Fibroblast of lung (primary cell): ENCODE data around the gene CORO1C. TPM values are rescaled to one million over a fixed set of nuclear protein-coding genes. Genes with fewer than 3 reads are reported as not detected.

ENCODE experiments used
- DNase-seq, 2 donors: peaks; one replicate each; pipeline versions ENCODE4 v3.0.0 to v3.0.0-alpha.2; 2010; ENCODE audit warnings: low read depth in 2 of 2
- H2AFZ ChIP-seq: 2 replicates; pipeline ENCODE4 v1.5.1; 2012; ENCODE audit warnings: low read length, control low read depth, inconsistent platforms
- H3K27ac ChIP-seq: 2 replicates; pipeline ENCODE4 v1.5.1; 2011; ENCODE audit warnings: low read length, control low read depth; ENCODE audit not compliant: insufficient read depth
- H3K27me3 ChIP-seq: 2 replicates; pipeline ENCODE4 v1.5.1; 2011; ENCODE audit warnings: mild to moderate bottlenecking, low read length; ENCODE audit not compliant: control insufficient read depth, insufficient read depth
- H3K36me3 ChIP-seq: 2 replicates; pipeline ENCODE4 v1.5.1; 2011; ENCODE audit warnings: low read length; ENCODE audit not compliant: control insufficient read depth, insufficient read depth
- H3K4me1 ChIP-seq: 2 replicates; pipeline ENCODE4 v1.5.1; 2011; ENCODE audit warnings: low read length; ENCODE audit not compliant: control insufficient read depth, insufficient read depth; ENCODE audit errors: extremely low read depth
- H3K4me2 ChIP-seq: 2 replicates; pipeline ENCODE4 v1.5.1; 2011; ENCODE audit warnings: low read length, control low read depth; ENCODE audit not compliant: insufficient read depth; ENCODE audit errors: extremely low read depth
- H3K4me3 ChIP-seq, 4 experiments: fragments of 200-600 bp in 1 of 4; sonication (generic) in 1 of 4; replicated peaks in 1 of 4; 2 replicates each; pipeline ENCODE4 v1.5.1; 2011 to 2016; ENCODE audit warnings: low read length in 4 of 4, low read depth in 3 of 4, mild to moderate bottlenecking in 3 of 4, control low read depth in 2 of 4, inconsistent platforms in 1 of 4, mixed read lengths in 1 of 4; ENCODE audit not compliant: insufficient read depth in 1 of 4; ENCODE audit errors: control extremely low read depth in 1 of 4
- H3K79me2 ChIP-seq: 2 replicates; pipeline ENCODE4 v1.5.1; 2012; ENCODE audit warnings: mild to moderate bottlenecking, low read length, inconsistent platforms; ENCODE audit not compliant: control insufficient read depth, insufficient read depth
- H3K9ac ChIP-seq: 2 replicates; pipeline ENCODE4 v1.5.1; 2011; ENCODE audit warnings: mild to moderate bottlenecking, low read length, control low read depth; ENCODE audit not compliant: insufficient read depth
- H3K9me3 ChIP-seq: 2 replicates; pipeline ENCODE4 v1.5.1; 2012; ENCODE audit warnings: low read depth, low read length; ENCODE audit not compliant: control insufficient read depth, insufficient read depth
- H4K20me1 ChIP-seq: 2 replicates; pipeline ENCODE4 v1.5.1; 2011; ENCODE audit warnings: low read length; ENCODE audit not compliant: control insufficient read depth, insufficient read depth; ENCODE audit errors: extremely low read depth
- EZH2 ChIP-seq: IDR thresholded peaks from 2 replicates; pipeline ENCODE4 v1.5.1; 2012; ENCODE audit warnings: low read length, control low read depth, mild to moderate bottlenecking; ENCODE audit errors: missing control alignments
- polyA plus RNA-seq, 2 donors: library from polyadenylated mRNA; depleted of rRNA in 1 of 2; stranded (reverse) in 1 of 2; unstranded in 1 of 2; fragments of >200 nt; gene quantifications; 2 replicates each; pipeline ENCODE4 v1.2.1, GENCODE V29; 2011 to 2012; ENCODE audit warnings: missing spikeins in 1 of 2
- total RNA-seq: library from RNA; depleted of rRNA; stranded (reverse); fragments of >200 nt; gene quantifications from 2 replicates; pipeline ENCODE4 v1.2.1, GENCODE V29; 2014
- TF ChIP-seq, protein P1 (sequence below), 2 donors: IDR thresholded peaks in 1 of 2; conservative IDR thresholded peaks in 1 of 2; 1 replicate in 1 of 2; 2 replicates in 1 of 2; pipeline ENCODE4 v1.5.1; 2011 to 2012; ENCODE audit warnings: low read length in 2 of 2, control low read depth in 1 of 2, inconsistent platforms in 1 of 2, low read depth in 1 of 2, mild to moderate bottlenecking in 1 of 2

CORO1C gene
- total and polyA plus RNA-seq, 2 donors (not counting 1 experiment from before 2014, with no cell fraction given) = 288 to 542 TPM

DNA sequence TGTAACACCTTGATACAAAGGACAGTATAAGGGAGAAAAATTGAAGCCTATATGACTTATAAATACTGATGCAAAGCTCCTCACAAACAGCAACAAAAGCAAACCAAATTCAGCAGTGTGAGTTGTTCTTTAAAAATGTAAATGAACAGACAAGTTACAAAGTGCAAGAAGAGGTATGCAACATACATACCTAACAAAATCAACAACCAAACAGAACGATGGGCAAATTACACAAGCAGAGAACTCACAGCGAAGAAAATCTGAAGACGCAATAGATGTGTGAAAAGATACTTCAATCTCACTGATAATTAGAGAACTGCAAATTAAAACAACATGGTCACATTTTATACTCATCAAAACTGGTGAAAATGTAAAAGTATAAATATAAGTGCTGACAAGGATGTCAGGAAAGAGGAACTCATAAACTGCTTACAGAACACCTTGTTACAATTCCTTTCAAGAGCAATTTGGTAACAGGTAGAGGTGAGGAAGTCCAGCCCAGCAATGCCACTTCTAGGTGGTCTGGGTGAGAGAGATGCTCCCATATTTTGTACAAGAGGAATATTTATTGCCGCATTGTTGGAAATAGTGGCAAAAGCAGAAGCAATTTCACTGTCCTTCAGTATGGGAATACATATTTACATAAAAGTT is 47.3 kb downstream of the CORO1C start:
- Histone ChIP-seq H3K4me1 (peaks cover 19% of the 10 kb centered on the region), H3K9ac (no peak overlapping the region), H3K9me3 (no peaks in the 10 kb centered on the region), H3K4me2 (no peak overlapping the region), H3K4me3 (no peak overlapping the region), H3K79me2 (peaks cover 99% of the 10 kb centered on the region), H2AFZ (no peak overlapping the region), H3K27ac (no peak overlapping the region), H3K36me3 (peaks cover 6% of the 10 kb centered on the region), H4K20me1 (peaks cover 3% of the 10 kb centered on the region), H3K27me3 (no peaks in the 10 kb centered on the region)
- TF ChIP-seq, protein P1, sequence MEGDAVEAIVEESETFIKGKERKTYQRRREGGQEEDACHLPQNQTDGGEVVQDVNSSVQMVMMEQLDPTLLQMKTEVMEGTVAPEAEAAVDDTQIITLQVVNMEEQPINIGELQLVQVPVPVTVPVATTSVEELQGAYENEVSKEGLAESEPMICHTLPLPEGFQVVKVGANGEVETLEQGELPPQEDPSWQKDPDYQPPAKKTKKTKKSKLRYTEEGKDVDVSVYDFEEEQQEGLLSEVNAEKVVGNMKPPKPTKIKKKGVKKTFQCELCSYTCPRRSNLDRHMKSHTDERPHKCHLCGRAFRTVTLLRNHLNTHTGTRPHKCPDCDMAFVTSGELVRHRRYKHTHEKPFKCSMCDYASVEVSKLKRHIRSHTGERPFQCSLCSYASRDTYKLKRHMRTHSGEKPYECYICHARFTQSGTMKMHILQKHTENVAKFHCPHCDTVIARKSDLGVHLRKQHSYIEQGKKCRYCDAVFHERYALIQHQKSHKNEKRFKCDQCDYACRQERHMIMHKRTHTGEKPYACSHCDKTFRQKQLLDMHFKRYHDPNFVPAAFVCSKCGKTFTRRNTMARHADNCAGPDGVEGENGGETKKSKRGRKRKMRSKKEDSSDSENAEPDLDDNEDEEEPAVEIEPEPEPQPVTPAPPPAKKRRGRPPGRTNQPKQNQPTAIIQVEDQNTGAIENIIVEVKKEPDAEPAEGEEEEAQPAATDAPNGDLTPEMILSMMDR (conservative IDR thresholded peaks at IDR 0.05 in 1 of 2, IDR thresholded peaks at IDR 0.05 in 1 of 2; ENCODE audit: low read depth in 1 of 2, low read length in 2 of 2) = no peak
- TF ChIP-seq EZH2 = no peak
- DNase-seq = no peak

DNA sequence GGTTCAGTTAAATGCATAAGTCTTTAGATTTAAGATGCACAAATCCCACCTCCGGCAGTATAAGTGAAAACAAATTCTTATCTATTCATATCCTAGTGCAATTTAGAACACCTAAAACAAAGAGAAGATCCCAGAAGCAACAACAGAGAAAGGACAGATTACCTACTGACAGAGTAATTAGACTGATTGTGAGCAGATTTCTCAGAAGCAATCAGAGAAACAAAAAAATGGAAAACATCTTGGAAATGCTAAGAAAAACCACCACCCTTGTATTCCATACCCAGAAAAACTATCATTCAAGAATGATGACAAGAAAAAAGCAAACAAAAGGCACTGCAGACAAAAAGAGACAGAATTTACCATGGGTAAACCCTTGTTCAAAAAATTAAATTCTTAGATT is 50.0 kb downstream of the CORO1C start:
- Histone ChIP-seq H3K9me3 (no peaks in the 10 kb centered on the region), H4K20me1 (peaks cover 3% of the 10 kb centered on the region), H3K4me3 (no peak overlapping the region), H2AFZ (no peak overlapping the region), H3K79me2 (peaks cover 97% of the 10 kb centered on the region), H3K4me2 (no peak overlapping the region), H3K36me3 (peaks cover 6% of the 10 kb centered on the region), H3K27me3 (no peaks in the 10 kb centered on the region), H3K27ac (no peak overlapping the region), H3K9ac (no peak overlapping the region), H3K4me1 (peaks cover 12% of the 10 kb centered on the region)
- DNase-seq = no peak
- TF ChIP-seq EZH2 = no peak
- TF ChIP-seq, protein P1 (conservative IDR thresholded peaks at IDR 0.05 in 1 of 2, IDR thresholded peaks at IDR 0.05 in 1 of 2; ENCODE audit: low read depth in 1 of 2, low read length in 2 of 2) = no peak

- no peak overlapping the region for H3K9ac ChIP-seq
- no peaks in the 10 kb centered on the region for H4K20me1 ChIP-seq
- TF ChIP-seq, protein P1 (conservative IDR thresholded peaks at IDR 0.05 in 1 of 2, IDR thresholded peaks at IDR 0.05 in 1 of 2; ENCODE audit: low read depth in 1 of 2, low read length in 2 of 2) = no peak
- no peak for TF ChIP-seq EZH2
- no peaks in the 10 kb centered on the region for H3K27me3 ChIP-seq
- no peak for DNase-seq
- peaks cover under 1% of the 10 kb centered on the region for H3K4me1 ChIP-seq
- H3K27ac ChIP-seq = no peak overlapping the region
- H3K9me3 ChIP-seq = no peaks in the 10 kb centered on the region
- peaks cover 12% of the 10 kb centered on the region for H3K36me3 ChIP-seq
- no peak overlapping the region for H3K4me3 ChIP-seq
- no peak overlapping the region for H3K4me2 ChIP-seq
- no peak overlapping the region for H2AFZ ChIP-seq
- peaks cover 95% of the 10 kb centered on the region for H3K79me2 ChIP-seq
These were observed 52.1 kb downstream of the CORO1C start for GRCh38 chr12:108679106-108679681.
